ENCODE measurements around the gene VTI1B.
"Not testable (repeated sequence)": the region's sequence is repeated elsewhere in the genome, so short reads cannot be mapped to it uniquely, and the experiment has no call there.

The VTI1B gene

DNA sequence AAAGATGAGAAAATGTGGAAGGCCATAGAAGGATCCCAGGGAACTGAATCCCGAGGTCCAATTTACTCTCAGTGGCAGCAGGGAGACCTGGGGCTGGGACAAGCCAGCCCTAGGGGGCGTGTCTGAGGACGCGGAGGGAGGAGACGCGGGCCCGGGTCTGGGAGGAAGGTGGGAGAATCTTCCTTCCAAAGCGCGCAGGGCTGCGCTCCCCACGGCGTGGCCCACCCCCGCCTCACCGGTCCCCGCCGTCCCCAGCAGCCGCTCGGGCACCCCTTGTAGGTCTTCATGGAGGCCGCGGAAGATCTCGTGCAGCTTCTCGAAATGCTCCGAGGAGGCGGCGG is 323 bp downstream of the VTI1B start:
- DNase-seq: peak; percentile 60

DNA sequence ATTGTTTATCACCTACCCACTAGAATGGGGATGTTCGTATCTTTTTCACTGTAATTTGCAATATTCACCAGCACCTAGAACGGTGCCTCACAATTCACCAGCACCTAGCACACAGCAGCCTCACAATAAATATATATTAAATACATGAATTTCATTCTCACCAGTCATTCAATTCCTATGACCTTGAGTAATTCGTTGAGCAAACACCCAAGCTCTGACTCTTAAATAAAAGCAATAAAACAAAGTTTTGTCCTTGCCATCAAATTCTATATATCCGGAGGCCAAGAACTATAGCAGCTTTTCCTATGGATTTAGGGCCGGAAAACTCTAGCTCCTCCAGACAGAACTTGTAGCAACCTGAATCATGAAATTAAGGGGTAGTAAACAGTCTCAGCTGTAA is 981 bp downstream of the VTI1B start:
- DNase-seq: no peak

DNA sequence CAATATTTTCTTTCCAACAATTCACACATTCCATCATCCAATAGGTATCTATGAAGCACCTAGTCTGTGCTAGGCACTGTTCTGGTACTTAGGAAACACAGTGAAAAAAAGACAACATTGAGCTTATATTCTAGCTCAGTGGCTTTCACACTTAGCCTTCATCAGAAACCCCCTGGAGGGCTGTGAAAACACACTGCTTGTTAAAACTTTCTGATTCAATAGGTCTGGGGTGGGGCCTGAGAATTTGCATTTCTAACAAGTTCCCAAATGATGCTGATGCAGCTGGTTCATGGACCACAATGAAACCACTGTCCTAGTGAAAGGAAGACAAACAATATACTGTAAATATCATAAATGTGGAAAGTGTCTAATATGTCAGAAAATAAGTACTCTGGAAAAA is 5.9 kb downstream of the VTI1B start:
- DNase-seq: peak; percentile 50

DNA sequence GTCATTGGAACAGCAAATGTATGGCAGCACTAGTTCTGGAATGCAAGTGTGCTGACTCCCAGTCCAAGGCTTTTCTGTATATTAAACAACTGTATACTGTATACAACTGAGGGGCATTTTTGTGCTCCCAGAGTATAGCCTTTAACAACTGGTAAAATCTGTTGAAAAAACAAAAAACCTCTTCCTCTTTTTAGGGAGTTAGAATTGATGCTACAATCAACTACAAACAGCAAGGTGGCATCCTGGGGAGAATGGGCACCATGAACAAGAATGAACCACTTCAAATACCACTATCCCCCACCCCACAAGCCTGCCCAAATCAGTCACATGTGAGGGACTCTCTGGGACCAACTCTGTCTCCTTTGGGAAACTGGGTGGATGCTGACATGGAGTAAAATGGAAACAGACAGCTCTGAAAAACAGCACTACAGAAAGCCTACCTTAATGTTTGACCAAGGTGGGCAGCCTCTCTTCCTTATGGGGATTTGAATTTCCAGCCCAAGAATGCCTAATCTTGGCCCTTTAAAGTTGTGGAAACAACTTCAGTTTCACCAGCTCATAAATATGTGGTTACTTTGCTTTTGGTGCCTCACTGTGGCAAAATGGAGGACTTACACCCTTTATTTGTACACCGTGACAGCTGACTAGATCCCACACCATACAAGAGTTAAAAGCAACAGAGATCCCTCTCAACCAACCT is 7.5 kb downstream of the VTI1B start:
- peak; percentile 59 for DNase-seq

DNA sequence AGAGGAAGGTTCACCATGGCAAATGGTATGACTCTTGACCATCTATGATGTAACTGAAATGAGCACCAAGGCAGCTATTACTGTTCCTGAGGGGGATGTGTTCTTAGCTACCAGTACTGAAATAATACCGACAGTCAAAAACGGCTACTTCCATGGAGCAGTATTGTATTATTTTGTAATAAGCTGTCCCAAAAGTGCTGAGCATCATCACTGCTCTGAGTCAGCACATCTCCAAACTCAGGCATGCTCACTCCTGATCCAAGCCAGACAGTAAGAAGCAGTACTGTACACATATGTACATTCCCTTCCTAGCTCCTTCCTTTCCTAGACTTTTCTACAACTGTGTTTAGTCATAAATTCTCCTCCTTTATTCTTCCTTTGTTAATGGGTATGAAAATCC is 8.6 kb downstream of the VTI1B start:
- DNase-seq: no peak

DNA sequence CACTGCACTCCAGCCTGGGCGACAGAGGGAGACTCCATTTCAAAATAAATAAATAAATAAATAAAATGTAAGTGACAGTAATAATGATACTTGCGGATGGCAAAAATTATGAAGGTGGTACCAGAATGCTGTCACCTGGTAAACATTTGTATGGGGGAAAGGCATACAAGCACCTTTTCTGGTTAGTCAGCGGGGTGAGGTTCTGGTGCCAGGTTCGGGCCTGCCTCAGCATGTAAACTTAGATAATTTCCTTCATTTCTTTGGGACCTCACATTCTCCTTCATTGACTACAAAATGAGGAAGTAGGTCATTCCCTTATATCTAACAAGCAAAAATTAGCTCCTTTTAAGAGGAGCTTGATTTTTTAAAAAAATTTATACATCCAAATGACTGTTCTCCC is 10.8 kb downstream of the VTI1B start:
- no peak for DNase-seq

DNA sequence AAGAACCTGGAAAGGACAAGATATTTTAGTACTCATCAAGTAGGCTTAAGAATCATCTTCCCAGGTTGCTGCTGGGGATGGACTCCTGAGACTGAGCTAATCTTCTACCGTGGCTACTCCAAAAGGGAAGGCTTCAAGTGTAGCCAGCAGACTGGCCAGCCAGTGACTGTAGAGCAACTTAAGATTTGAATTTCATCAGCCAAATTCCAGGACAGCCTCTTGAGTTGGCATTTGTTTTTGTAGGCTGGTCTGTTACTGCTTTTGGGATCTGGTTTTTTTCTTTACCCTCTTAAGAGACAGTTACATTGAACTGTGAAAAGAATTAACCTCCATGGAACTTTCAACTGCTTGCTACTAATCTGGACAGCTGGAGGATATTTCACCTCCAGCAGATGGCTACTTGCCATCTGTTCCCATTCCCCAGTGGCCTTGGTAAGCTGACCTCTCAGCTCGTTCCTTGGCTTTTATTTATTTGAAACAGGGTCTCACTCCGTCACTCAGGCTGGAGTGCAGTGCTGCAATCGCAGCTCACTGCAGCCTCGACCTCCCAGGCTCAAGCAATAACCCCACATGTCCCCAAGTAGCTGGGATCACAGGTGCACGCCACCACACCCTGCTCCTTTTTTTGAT is 20.7 kb downstream of the VTI1B start:
- no peak for DNase-seq

DNA sequence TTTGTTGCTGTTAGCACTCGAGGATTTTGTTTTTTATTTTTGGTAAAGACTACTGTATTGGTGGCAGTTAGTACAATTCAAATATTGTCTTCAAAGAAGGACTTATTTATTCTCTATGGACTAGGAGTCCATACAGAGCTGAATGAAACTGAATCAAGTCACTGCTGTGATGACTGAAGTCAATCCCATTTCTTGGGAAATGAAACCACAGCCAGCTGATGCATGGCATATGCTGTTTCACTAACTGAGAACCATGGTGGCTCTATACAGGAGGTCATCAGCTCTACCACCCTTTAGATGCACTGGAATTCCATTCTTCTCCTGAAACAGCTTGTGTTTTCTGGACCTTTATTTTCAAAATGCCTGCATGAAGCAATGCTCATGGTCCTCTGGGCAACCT is 22.2 kb downstream of the VTI1B start:
- DNase-seq: no peak

DNA sequence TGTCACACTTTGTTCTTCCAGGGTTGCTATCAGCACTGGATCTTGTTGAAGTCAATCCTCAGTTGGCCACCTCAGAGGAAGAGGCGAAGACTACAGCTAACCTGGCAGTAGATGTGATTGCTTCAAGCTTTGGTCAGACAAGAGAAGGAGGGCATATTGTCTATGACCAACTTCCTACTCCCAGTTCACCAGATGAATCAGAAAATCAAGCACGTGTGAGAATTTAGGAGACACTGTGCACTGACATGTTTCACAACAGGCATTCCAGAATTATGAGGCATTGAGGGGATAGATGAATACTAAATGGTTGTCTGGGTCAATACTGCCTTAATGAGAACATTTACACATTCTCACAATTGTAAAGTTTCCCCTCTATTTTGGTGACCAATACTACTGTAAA is 23.7 kb downstream of the VTI1B start:
- no peak for DNase-seq

DNA sequence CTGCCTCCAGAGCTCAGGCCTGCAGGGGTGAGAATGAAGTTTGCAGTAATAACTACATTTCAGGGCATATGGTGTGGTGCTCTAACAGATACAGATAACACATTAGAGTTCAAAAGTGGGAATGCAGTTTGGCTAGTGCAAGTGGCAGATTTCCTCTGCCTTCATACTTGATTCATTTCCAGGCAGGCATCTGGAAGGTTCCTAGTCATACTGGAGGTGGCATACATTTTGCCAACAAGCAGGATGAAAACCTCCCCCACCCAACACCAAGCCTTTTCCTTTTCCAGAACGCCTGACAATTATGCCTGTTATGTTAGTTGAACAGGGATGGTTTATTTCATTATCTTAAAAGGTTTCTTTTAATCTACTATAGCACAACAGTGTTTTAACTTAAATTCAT is 24.3 kb downstream of the VTI1B start:
- DNase-seq: no peak

DNA sequence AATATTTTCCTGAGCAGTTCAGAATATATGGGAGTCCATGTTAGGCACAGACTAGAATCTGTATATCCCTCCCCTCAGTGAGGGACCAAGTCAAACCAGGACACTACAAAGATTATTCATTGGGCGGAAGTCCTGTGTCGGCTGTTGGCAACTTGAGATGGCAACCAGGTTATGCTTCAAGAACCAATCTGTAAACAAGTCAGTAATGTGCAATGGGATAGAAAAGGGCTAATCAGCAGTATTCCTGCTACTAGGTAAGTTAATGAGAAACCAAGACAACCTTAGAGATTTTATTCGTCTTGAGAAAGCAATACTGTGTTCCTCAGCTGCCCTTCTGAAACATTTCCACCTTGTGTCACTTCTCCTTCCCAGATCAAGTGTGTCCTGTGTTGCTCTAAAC is 28.3 kb downstream of the VTI1B start:
- no peak for DNase-seq

DNA sequence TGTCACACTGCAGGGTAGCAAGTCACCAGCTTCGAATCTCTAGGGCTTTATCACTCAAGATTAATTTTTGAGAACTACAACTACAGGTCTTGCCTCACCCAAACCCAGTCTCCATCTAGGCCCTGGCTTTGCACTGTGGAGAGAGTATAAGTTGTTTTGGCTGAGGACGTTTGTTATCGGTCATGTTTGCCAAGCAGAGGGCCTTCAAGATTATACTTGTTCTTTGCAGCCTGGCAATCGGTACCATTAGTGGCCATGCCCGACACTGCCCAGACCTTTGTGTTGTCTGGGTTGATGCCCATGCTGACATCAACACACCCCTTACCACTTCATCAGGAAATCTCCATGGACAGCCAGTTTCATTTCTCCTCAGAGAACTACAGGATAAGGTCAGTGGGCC is 29.0 kb downstream of the VTI1B start:
- no peak for DNase-seq

DNA sequence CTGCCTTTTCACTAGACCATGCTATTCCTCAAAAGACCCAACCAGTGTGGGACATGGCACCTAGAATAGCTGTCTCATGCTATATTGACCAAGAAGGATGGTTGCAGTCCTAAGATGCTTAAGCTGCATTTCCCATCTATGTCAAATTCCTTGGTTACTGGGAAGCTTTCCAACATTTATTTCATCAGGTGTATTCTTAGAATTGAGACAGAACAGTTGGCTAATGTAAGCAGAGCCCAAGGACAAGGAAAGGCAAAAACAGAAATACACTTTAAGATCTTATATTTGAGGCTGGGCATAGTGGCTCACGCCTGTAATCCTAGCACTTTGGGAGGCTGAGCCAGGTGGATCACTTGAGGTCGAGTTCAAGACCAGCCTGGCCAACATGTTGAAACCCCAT is 30.0 kb downstream of the VTI1B start:
- DNase-seq: no peak

DNA sequence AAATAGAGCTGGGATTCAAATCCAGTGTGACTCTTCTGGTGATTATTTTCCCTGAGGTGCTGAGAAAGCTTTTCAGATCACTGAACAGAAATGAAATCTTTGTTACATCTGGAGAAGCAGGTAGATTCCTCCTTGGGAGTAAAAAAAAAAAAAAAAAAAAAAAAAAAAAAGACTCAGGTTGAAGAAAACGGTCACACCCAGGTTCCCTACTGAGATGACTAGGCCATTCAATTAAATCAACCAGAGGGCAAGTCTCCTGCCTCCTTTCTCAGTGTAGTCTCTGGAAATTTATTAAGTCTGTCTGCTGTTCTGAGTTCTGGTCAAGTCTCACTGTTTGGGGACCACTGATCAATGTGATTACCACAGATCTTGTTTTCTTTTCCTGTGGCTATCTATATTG is 30.7 kb downstream of the VTI1B start:
- peak; percentile 19 for DNase-seq

DNA sequence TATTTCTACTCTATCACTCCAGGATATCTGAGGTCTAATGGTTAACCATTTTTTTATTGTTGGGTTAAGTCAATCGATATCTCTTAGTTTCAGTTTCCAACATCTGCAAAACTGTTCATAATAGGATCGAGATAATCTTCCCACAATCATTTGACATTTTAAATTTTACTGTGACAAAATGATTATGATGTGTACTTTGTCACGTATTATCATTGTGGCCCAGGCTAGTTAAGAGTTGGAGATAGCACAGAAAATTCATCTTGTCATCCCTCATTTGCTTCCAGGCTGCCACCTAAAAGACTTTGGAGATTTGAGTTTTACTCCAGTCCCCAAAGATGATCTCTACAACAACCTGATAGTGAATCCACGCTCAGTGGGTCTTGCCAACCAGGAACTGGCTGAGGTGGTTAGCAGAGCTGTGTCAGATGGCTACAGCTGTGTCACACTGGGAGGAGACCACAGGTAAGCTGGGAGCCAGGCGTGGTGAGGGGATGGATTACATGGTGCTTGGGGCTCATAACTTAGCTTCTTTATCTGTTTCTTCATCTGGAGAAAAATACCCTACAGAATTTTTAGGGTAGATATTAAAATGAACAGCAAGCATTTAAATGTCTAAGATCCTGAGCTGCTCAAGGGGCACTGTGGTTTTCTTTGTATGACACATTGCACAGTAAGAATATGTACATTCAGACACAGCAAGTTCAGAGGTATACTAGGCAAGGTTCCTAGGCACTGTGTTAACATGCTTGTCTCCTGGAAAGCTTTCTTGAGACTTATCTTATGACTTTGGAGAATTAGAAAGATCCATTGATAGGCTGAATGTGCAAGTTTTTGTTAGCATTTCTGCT is 32.3 kb downstream of the VTI1B start:
- DNase-seq: peak; percentile 30

DNA sequence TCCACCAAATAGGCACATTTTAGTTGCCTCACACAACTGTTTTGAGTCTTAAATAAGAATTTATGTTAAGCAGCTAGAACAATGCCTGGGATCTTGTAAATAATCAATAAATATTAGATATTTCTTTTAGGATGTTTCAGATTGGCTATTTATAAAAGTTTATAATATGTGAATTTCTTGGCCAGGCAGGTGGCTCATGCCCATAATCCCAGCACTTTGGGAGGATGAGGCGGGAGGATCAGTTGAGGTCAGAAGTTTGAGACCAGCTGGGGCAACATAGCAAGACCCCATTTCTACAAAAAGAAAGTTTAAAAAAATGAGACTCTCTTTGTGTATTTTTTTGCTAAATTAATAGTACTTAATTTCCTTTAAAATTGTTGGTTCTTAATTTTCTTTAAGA is 33.0 kb downstream of the VTI1B start:
- DNase-seq: no peak

DNA sequence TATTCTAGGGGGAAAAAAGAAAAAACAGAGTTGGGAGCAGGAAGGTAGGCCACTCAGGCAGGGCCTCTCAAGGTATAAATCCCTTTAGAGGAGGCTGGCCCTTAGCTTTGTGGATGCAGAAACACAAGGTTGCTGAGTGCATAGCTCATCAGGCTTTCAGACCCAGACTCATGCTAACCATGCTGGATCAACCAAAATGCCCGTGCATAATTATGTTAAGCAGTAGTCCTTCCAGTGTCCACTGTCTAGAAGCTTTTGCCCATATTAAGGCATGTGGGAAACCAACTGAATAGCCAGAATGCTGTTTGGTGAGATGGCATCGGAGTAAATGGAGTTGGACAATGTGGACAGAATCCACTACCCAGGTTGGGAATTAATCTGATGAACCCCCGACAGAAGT is 35.8 kb downstream of the VTI1B start:
- no peak for DNase-seq

DNA sequence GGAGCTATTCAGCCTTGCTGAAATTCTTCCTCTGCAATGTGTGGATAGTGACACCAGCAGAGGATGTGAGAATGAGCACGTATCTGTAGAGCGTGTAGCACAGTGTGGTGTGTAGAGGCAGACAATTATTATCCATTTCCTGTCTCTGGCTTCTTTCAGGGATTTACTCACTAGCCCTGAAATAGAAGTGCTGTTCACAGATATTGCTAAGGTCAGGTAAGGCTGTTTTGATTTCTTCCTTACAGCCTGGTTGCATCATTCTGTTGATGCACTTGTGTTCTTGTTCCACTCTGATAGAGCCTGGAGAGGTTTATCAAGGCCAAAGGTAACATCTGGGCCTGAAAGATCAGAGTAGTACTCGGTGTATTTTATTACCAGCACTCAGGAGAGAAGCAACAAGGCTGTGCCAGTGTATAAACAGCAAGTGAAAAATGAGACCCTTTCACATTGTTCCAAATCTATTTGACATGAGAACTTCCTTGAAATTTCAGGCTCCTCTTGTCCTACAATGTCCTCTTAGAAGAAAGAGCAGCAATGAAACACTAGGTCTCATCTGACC is 38.0 kb downstream of the VTI1B start:
- DNase-seq: peak; percentile 26

DNA sequence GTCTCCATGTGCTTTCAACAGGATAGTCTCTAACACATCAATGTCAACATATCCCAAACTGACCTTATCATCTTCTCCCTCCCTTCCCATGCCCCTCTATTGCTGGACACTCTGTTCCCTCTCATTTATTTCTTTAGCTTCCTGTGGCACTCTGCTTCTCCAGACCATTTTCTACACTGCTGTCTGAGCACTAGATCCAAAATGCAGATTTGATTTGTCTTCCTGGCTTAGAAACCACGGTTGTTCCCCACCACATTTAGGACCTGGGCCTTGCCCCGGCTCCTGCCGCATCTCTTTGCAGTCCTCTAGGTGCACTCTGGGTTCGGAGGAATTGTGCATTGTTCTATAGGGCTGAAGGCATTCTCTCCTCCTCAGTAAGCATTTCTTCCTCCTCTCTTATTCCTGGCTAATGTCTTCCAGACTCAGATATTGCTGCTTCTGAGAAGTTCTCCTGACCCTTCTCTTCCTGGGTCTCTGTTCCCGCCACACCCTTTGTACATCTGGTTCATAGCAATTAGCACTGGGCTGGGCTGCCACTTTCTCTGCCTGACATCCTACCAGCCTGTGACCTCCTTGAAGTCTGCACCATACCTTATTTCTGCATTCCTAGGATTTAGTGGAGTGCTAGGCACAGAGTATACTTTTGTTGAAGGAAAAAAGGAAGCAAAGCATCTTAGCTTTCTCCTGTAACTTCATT is 40.8 kb downstream of the VTI1B start:
- DNase-seq: no peak

DNA sequence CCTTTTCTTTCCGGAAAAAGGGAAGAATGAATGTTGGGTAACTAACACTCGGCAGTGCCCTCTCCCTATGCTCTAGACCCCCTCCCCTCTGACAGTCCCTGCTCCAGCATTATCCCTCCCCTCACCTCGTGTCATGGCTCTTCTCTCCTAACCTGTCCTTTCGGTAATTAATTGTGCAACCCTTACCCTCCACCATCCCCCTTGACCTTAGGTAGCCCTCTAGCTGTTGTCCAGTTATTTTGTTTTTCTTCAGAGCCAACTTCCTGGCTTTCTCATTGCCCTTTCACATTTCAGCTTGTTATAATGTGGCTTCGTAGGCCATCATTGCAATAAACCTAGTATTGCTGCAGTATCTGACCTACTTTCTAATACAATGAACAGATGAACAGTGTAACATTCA is 43.5 kb downstream of the VTI1B start:
- DNase-seq: no peak

DNA sequence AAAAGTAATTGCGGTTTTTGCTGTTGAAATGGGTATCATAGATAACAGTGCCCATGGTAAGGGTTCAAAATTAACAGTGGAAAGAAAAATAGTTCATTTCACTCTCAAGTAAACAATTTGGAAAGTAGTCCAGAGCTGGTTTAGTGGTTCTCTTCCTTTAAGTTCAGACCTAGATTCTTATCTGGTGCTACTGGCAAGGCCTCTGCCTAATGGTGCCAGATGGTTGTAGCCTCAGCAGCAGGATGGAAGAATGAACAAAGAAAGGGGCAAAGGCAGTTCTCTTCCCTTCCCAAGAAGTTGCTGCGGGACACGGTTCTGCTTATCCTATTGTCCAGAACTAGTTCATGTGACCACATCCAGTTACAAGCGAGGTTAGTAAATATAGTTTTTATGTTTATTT is 44.2 kb downstream of the VTI1B start:
- no peak for DNase-seq

DNA sequence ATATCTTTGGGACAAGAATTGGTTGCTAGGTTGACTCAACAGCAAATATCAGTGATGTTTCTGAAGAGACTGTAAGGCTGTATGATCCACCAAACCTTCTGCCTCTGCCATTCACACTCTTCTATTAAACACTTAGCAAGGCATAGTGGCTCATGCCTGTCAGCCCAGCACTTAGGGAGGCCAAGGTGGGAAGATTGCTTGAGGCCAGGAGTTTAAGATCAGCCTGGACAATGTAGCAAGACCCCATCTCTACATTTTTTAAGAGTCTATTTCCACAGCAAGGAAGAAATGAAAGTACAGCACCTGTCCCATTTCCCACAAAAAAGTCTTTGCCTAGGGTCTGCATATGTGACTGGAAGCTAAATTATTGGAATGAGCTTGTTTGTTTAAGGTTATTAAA is 46.9 kb downstream of the VTI1B start:
- no peak for DNase-seq

DNA sequence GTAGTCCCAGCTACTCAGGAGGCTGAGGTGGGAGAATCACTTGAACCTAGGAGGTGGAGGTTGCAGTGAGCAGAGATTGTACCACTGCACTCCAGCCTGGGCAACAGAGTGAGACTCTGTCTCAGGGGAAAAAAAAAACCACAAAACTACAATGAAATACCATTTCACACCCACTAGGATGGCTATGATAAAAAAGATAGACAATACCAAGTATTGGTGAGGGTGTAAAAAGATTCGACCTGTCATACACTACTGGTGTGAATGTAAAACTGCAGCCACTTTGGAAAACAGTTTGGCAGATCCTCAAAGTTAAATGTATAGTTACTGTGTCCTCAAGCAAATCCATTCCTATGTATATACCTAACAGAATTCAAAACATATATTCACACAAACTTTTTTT is 48.3 kb downstream of the VTI1B start:
- DNase-seq: not testable (repeated sequence)
